IPS DF 6.9 (cell line): Measurements from ENCODE around the gene ZMYND10.
"Not testable (repeated sequence)": the region's sequence is repeated elsewhere in the genome, so short reads cannot be mapped to it uniquely, and the experiment has no call there.

Source experiments
- DNase-seq: peaks from one replicate; pipeline ENCODE4 v3.0.0-alpha.2; 2013; ENCODE audit warnings: low read depth, low spot score
- H3K27ac ChIP-seq: one replicate; pipeline ENCODE4 v1.5.1; 2013; ENCODE audit warnings: low read length, control low read depth
- H3K27me3 ChIP-seq: 2 replicates; pipeline ENCODE4 v1.6.1; 2013; ENCODE audit warnings: mild to moderate bottlenecking, low read length; ENCODE audit not compliant: control insufficient read depth, insufficient read depth
- H3K36me3 ChIP-seq: 2 replicates; pipeline ENCODE4 v1.6.1; 2013; ENCODE audit warnings: low read length; ENCODE audit not compliant: control insufficient read depth, insufficient read depth
- H3K4me1 ChIP-seq: 2 replicates; pipeline ENCODE4 v1.6.1; 2013; ENCODE audit warnings: low read length; ENCODE audit not compliant: control insufficient read depth, insufficient read depth
- H3K4me3 ChIP-seq: 2 replicates; pipeline ENCODE4 v1.5.1; 2013; ENCODE audit warnings: mild to moderate bottlenecking, low read length
- H3K9me3 ChIP-seq: 2 replicates; pipeline ENCODE4 v1.6.1; 2013; ENCODE audit warnings: low read length, inconsistent platforms; ENCODE audit not compliant: control insufficient read depth, insufficient read depth
- WGBS: extraction: QIAGEN DNeasy Blood & Tissue Kit; methylation state at CpG from one replicate; pipeline ENCODE4 v1.1.7; 2013; ENCODE audit warnings: mixed read lengths, missing lambda C conversion rate; ENCODE audit not compliant: insufficient read length, insufficient coverage; 5-methylcytosine and 5-hydroxymethylcytosine counted together

ZMYND10 gene

GRCh38 chr3:50319894-50320625 lies 25.5 kb downstream of the ZMYND10 start:
- Histone ChIP-seq H3K27me3 (no peaks in the 10 kb centered on the region), H3K4me1 (peaks cover 8% of the 10 kb centered on the region), H3K27ac (no peak overlapping the region), H3K4me3 (peak overlapping the region; percentile 85; the same call in 1 of the 2 replicates), H3K9me3 (no peaks in the 10 kb centered on the region), H3K36me3 (peaks cover 27% of the 10 kb centered on the region)
- no CpG with 5 or more reads among the region's 29 CpGs for WGBS
- DNase-seq, result no peak

DNA sequence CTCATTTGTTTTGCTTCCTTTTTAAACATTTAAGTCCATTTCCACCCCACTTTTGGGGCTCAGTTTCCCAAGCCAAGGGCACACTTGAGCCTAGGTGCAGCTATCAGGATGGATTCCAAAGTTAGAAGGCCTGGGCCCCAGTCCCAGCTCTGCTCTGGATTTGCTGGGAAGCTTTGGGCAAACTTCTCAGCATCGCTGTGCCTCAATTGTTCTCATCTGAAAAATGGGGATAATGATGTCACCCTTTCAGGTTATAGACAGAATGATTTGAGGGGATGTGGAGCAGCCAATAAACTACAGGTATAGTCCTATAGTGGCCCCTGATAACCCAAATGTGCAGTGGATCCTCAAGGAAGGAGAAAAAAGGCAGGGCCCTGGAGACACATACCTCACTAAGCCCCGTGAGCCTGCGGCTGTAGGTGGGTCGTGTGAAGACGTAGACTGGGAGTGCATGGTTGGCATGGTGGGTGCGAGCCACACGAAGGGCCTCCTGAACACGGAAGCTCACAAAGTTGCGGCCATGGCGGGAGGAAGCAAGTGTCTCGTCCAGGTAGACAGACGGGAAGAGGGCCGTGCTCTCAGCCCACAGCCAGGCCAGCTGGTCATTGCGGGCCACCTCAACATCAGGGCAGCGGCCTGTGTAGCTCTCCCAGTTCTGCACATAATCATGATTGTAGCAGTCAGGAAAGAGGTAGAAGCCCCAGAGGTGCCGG lies 26.2 kb downstream of the ZMYND10 start:
- DNase-seq, result no peak
- no peak overlapping the region for H3K27ac ChIP-seq
- H3K9me3 ChIP-seq, result no peaks in the 10 kb centered on the region
- peaks cover 7% of the 10 kb centered on the region for H3K4me1 ChIP-seq
- H3K27me3 ChIP-seq, result no peaks in the 10 kb centered on the region
- H3K4me3 ChIP-seq, result no peak overlapping the region
- no CpG with 5 or more reads among the region's 16 CpGs for WGBS
- peaks cover 27% of the 10 kb centered on the region for H3K36me3 ChIP-seq

DNA sequence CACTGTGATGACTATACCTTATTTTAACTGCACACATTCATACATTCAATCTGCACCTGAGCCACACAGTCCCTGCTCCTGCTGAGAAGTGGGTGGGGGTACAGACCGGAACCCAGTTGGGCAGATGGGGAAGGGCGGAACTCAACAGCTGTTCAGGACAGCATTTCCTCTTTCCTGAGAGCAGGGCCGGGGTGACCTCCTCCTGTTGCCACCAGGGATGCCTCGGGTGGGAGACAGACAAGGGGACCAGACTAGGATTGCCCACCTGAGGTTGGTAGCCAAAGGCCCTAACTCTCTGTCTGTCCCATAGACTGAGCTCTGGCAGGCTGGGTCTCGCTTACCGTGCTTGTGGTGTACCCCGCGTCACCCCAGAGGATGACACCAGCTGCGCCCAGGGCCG lies 26.9 kb downstream of the ZMYND10 start:
- Histone ChIP-seq H3K4me3 (no peak overlapping the region), H3K4me1 (peaks cover 5% of the 10 kb centered on the region; the same call in 1 of the 2 replicates), H3K27me3 (no peaks in the 10 kb centered on the region), H3K36me3 (peaks cover 27% of the 10 kb centered on the region), H3K27ac (no peak overlapping the region), H3K9me3 (no peaks in the 10 kb centered on the region)
- DNase-seq, result no peak
- WGBS, result no CpG with 5 or more reads among the region's 10 CpGs

GRCh38 chr3:50318163-50318562 lies 27.4 kb downstream of the ZMYND10 start:
- no peak overlapping the region for H3K27ac ChIP-seq
- H3K9me3 ChIP-seq, result no peaks in the 10 kb centered on the region
- no peak overlapping the region for H3K4me3 ChIP-seq
- no peaks in the 10 kb centered on the region for H3K27me3 ChIP-seq
- H3K36me3 ChIP-seq, result peaks cover 27% of the 10 kb centered on the region
- DNase-seq, result no peak
- peaks cover 5% of the 10 kb centered on the region; the same call in 1 of the 2 replicates for H3K4me1 ChIP-seq
- WGBS, result no CpG with 5 or more reads among the region's 11 CpGs

- Histone ChIP-seq H3K4me1 (peaks cover 5% of the 10 kb centered on the region; the same call in 1 of the 2 replicates), H3K9me3 (no peaks in the 10 kb centered on the region), H3K36me3 (peaks cover 27% of the 10 kb centered on the region), H3K4me3 (no peak overlapping the region), H3K27me3 (no peaks in the 10 kb centered on the region), H3K27ac (no peak overlapping the region)
- whole genome bisulfite sequencing, result no CpG with 5 or more reads among the region's 6 CpGs
- DNase-seq, result no peak
Measured at GRCh38 chr3:50317300-50317699, 28.2 kb downstream of the ZMYND10 start.

GRCh38 chr3:50316657-50317242 lies 28.8 kb downstream of the ZMYND10 start:
- no peak for DNase-seq
- no CpG with 5 or more reads among the region's 9 CpGs for WGBS
- Histone ChIP-seq H3K27me3 (no peaks in the 10 kb centered on the region), H3K4me3 (no peak overlapping the region), H3K36me3 (peaks cover 27% of the 10 kb centered on the region), H3K4me1 (peaks cover 5% of the 10 kb centered on the region; the same call in 1 of the 2 replicates), H3K9me3 (no peaks in the 10 kb centered on the region), H3K27ac (no peak overlapping the region)

DNA sequence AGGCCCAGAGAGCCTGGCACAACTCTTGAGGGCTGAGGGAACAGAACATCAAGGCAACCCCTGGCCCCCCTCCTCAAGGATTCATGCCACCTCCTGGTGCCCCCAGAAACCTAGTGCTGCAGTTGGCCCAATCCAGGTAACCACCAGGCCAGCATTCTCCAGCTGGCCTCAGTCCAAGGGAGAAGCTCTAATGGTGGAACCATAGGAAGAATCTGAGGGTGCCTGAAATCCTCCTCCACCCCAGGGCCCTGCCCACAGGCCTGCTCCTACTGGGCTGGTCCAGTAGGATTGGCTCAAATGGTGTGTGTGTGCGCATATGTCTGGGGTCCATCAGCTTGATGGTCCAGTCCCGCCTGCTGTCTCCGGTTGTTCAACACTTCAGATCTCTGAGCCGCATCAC lies 30.7 kb downstream of the ZMYND10 start:
- no peak overlapping the region for H3K27ac ChIP-seq
- no peaks in the 10 kb centered on the region for H3K9me3 ChIP-seq
- H3K36me3 ChIP-seq, result peaks cover 27% of the 10 kb centered on the region
- no peaks in the 10 kb centered on the region for H3K27me3 ChIP-seq
- WGBS, result no CpG with 5 or more reads among the region's 4 CpGs
- peaks cover under 1% of the 10 kb centered on the region; the same call in 1 of the 2 replicates for H3K4me1 ChIP-seq
- DNase-seq, result no peak
- no peak overlapping the region for H3K4me3 ChIP-seq

DNA sequence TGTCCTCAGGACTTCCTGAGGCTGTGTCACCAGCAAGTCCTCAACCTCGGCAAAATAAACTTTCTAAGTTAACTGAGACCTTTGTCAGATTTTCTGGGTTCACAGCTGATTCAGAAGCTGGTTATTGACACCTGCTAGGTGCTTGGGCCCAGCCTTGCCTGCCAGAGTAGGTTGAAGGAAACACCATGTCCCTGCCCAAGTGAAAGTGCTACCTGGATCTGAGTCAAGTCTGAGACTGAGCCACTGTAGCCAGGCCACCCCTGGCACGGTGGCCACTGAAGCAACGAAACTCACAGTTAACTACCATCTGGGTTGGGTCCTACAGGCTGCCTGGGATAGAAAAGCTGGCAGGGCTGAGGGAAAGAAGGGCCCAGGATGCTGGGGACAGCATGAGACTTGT lies 31.2 kb downstream of the ZMYND10 start:
- WGBS, result no CpG with 5 or more reads among the region's 3 CpGs
- H3K36me3 ChIP-seq, result peaks cover 24% of the 10 kb centered on the region
- H3K4me1 ChIP-seq, result no peaks in the 10 kb centered on the region
- no peak for DNase-seq
- no peaks in the 10 kb centered on the region for H3K9me3 ChIP-seq
- H3K27ac ChIP-seq, result no peak overlapping the region
- no peaks in the 10 kb centered on the region for H3K27me3 ChIP-seq
- H3K4me3 ChIP-seq, result no peak overlapping the region

DNA sequence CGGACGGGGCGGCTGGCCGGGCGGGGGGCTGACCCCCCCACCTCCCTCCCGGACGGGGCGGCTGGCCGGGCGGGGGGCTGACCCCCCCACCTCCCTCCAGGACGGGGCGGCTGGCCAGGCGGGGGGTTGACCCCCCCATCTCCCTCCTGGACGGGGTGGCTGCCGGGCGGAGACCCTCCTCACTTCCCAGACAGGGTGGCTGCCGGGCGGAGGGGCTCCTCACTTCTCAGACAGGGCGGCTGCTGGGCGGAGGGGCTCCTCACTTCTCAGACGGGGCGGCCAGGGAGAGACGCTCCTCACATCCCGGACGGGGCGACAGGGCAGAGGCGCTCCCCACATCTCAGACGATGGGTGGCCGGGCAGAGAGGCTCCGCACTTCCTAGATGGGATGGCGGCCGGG lies 33.5 kb downstream of the ZMYND10 start:
- H3K27ac ChIP-seq, H3K9me3 ChIP-seq, DNase-seq, H3K4me3 ChIP-seq, H3K4me1 ChIP-seq, H3K27me3 ChIP-seq, H3K36me3 ChIP-seq: not testable (repeated sequence)
- WGBS, result no CpG with 5 or more reads among the region's 32 CpGs

DNA sequence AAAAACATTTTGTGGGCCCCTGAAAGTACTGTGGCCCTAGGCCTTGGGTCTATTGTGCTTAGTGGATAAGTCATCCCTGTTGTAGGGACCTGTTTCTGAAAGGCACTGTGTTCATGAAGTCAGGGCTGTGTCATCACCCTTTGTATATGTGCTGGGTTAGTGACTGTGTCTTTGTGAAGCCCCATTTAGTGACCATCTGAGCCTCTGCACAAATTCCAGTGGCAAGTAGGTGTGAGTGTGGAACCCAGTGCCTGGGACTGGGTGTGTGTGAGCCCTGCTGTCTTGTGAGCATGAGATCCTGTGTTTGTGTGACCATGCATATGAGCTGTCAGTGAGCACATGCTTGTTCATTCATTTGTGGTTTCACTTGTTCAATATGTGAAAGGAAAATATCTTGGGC lies 40.9 kb downstream of the ZMYND10 start:
- Histone ChIP-seq H3K4me3 (no peak overlapping the region), H3K27me3 (no peaks in the 10 kb centered on the region), H3K36me3 (no peaks in the 10 kb centered on the region), H3K9me3 (no peaks in the 10 kb centered on the region), H3K4me1 (no peaks in the 10 kb centered on the region), H3K27ac (no peak overlapping the region)
- no peak for DNase-seq
